ENCODE results near the gene MEGF8.

The MEGF8 gene, protein sequence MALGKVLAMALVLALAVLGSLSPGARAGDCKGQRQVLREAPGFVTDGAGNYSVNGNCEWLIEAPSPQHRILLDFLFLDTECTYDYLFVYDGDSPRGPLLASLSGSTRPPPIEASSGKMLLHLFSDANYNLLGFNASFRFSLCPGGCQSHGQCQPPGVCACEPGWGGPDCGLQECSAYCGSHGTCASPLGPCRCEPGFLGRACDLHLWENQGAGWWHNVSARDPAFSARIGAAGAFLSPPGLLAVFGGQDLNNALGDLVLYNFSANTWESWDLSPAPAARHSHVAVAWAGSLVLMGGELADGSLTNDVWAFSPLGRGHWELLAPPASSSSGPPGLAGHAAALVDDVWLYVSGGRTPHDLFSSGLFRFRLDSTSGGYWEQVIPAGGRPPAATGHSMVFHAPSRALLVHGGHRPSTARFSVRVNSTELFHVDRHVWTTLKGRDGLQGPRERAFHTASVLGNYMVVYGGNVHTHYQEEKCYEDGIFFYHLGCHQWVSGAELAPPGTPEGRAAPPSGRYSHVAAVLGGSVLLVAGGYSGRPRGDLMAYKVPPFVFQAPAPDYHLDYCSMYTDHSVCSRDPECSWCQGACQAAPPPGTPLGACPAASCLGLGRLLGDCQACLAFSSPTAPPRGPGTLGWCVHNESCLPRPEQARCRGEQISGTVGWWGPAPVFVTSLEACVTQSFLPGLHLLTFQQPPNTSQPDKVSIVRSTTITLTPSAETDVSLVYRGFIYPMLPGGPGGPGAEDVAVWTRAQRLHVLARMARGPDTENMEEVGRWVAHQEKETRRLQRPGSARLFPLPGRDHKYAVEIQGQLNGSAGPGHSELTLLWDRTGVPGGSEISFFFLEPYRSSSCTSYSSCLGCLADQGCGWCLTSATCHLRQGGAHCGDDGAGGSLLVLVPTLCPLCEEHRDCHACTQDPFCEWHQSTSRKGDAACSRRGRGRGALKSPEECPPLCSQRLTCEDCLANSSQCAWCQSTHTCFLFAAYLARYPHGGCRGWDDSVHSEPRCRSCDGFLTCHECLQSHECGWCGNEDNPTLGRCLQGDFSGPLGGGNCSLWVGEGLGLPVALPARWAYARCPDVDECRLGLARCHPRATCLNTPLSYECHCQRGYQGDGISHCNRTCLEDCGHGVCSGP (N-terminal part only)

DNA sequence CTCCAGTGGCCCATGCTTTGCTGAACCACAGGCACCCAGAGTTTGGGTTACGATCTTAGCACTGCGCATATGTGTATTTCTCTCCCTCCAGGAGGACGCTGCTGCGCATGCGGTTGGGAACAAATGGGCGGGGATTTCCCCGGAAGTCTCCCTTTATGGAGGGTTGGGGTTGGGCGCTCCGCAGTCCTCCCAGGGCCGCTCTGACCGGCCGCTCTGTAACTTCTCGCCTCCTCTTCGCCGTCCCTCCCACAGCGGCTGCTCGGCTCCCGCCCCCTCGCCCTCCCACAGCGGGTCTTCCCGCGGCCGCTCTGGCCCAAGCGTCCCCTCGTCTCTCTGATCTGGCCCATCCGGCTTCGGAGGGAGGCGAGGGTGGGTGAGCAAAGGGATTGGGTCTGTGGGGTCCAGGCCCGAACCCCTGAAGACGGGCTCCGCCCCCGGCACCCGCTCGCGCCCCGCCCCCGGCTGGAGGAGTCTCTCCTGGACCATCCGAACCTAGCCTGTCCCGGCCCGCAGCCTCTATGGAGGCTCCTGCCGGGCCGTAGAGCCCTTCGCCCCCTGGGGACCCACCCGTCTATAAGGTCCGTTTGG lies at the start of gene MEGF8:
Gene MEGF8, plus strand, starts transcription at position 328 of the 588 bp plus-strand sequence. CDS start 609 bp downstream, outside the sequence.
- peak; percentile 99 for DNase-seq

DNA sequence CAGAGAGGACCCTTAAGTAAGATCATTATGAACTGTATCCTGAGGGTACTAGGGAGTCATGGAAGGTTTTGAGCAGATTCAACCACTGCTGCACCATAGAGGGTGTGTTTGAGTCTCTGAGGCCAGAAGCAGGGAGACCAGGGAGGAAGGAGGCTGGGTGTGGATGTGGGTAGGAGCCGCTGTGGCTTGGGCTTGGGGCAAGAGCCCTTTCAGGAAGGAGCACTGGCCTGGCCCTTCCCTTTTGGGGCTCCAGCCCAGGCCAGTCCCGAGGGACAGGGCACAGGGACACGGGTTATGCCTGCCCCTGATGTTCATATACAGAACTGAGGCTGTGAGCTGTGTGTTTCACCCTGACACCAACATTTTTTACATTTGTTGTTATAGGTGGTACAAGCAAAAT lies 49.2 kb upstream of the MEGF8 start:
- no peak for DNase-seq

DNA sequence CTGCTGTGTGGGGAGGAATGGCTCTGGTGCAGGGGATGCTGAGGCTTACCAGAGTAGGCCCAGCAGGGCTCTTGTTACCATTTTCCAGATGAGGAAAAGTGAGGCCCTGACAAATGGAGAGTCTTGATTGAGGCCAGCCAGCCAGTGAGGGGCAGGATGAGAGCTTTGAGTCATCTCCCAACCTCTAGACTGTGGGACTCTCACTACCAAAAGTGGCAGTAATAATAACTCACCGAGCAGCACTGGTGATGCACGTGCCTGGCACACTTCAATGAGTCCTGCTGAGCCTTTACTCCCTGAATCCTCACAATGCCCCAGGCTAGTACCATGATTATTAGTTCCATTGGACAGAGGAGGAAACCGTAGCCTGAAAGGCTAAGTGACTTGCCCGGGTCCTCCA lies 48.6 kb upstream of the MEGF8 start:
- DNase-seq, result no peak

DNA sequence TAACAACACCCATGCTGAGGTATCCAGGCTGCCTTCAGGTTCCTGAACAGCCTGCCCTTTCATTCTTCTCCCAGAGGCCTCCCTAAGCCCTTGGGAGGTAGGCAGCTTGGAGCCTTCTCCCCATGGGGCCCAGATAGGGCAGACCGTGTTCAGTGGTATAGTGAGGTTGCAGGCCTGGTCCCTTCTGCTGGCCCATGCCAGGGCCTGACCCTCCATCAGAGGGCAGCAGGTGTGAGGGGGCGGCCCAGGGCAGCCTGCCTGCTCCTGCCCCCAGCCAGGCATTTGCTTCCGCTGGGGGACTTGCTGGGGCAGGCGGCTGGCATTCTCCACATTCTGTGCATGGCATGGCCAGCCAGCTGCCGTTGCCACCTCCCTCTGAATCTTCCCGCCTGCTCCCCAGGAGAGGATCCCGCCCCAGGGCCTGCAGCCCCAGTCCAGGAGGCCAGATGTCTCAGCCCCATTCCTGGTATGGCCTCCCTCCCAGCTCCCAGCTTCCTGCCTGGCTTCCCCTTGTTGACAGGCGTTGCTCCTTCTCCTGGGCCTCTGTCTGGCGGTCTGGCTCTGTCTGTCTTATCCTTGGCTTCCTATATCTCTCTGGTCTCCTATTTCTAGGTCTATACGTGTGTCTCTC lies 47.5 kb upstream of the MEGF8 start:
- no peak for DNase-seq

DNA sequence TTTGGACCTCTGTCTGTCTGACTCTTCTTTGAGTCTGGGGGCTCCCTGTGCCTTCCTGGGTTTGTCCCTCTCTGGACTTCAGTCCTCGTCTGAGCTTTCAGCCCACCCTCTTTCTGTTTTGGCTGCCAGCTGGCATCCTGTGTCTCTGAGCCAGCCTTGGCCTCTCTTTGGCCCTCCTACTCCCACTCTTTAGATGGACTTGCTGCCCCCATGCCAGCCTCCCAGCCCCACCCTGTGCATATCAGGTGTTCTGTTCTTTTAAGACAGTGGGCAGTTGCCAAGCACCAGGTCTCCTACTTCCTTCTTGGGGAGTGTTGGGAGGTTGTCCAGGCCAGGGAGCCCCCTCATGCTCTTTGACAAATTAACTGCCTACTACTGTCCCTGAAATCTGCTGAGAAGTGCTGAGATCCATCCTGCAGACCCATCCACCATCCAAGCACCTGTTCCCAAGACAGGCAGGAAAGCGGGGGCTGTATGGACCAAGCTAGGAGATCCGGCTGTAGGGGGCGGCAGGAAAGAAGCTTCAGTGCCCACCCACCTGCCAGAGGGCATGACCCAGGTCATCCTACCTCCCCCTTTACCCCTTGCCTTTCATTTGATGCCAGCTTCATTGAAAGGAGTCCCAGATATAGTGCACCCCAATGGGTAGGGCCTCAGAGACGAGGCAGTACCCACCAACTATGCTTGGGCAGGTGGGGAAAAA lies 46.8 kb upstream of the MEGF8 start:
- no peak for DNase-seq

DNA sequence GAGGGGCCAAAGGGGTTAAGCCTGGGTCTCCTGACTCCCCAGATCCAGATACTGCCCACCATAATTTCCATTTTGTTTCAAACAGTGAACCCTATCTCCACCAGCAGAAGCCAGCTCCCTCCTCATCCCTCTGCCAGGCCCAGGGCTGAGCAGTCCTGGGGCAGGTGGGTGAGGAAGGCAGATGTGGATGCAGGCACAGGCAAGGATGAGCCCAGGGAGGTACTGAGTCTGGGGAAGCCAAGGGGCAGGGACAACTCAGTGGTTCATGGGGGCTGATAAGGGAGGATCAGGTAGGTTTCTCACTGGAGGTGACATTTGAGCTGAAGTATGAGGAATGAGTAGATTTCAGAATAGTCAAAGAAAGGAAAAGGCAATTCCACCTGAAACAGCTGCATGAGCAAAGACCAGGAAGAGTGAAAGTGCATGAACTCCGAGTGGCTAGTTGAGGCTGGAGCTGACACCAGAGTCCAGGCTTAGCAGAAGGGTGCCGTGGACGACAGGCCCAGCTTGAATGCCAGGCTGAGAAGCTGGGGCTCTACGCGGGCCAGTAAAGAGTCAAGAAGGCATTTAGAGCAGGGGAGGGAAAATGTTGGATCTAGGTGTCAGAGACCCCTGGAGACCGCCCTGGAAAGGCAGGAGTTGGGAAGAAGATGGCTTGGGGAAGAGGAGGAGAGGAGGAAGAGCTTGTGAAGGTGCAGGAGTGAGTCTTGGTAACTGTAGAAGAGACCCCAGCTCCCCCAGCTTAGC lies 46.1 kb upstream of the MEGF8 start:
- DNase-seq, result no peak

DNA sequence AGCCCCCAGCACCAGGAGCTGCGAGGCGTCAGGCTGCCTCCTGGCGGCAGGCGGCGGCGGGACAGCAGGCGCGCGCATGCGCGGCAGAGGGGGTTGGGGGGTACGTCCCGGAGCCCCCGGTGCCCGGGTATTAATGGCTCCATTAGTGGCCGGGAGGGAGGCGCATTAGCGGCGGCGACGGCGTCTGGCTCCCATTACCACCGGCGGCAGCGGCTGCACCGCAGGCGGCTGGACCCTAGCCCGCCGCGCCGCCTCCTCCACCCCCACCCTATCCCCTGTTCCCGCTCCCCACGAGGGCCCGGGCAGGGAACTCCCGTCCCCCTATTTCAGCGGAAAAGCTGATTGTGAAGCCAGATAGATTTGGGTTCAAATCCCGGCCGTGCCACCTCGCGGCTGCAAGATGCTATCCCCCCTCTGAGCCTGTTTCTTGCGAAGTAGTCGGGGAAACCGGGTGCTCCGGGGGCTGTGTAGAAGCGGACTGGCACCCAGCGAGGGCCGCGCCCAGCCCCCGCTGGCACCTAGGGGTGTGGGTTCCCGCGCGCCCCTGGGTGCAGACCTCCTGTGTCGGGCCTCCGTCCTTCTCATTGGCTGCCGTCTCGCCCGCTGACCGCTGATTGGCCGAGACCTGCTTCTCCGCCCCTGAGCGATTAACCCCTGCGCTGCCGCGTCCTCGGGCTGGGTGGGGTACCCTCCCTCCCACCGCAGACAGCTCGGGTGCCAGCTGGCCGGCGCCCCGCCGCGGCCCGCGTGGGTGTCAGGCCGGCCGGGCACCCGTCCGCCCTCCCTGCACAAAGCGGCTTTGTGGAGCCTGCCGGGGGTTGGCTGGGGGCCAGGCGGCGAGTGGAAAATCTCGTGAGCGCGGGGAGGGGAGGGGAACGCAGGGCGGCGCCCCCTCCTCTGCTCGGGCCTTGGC lies 45.3 kb upstream of the MEGF8 start:
- DNase-seq, result peak; percentile 88

DNA sequence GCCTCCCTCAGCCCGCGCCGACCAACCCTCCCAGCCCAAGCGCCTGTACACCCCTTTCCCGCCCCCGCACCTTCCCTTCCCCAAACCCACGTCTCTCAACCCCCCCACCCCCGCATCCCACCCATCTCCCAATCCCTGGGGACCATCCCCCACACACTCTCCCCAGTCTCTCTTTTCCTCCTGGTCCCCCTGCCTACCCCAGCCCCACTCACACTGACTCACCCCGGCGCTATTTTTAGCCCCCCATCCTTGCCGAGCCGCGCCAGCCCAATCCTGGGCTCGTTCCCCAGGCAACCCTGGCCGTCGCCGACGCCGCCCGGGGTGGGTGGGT lies 44.7 kb upstream of the MEGF8 start:
- no peak for DNase-seq

DNA sequence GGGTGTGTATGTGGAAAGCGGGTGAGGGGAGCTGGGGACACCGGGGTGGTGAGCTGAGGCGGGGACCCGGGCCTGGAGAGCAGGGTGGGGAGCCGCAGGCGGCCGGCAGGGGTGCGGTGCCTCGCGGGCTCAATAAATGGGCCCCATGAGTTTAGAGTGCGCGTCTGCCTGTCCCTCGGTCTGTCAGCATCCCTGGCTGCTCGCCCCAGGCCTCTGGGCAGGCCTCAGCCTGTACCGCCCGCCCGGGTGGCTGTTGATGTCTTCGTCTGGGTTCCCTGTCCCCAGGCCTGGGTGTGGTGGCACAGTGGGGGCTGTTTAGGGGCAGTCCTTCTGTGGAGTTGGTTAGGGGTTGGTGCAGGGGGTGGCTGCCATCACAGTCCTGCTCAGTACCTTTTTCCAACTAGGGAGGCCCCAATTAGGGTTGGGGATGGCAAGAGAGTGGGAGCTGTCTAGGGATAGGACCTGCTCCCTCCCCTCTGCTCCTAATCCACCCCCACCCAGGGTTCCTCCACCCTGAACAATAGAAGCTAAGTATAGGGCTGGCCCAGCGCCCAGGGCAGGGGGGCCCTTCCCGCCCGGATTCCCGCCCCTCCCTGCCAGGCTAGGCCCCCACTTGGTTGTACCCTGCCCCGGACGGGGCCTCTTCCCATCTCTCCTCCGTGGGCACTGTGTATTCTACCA lies 44.1 kb upstream of the MEGF8 start:
- no peak for DNase-seq

DNA sequence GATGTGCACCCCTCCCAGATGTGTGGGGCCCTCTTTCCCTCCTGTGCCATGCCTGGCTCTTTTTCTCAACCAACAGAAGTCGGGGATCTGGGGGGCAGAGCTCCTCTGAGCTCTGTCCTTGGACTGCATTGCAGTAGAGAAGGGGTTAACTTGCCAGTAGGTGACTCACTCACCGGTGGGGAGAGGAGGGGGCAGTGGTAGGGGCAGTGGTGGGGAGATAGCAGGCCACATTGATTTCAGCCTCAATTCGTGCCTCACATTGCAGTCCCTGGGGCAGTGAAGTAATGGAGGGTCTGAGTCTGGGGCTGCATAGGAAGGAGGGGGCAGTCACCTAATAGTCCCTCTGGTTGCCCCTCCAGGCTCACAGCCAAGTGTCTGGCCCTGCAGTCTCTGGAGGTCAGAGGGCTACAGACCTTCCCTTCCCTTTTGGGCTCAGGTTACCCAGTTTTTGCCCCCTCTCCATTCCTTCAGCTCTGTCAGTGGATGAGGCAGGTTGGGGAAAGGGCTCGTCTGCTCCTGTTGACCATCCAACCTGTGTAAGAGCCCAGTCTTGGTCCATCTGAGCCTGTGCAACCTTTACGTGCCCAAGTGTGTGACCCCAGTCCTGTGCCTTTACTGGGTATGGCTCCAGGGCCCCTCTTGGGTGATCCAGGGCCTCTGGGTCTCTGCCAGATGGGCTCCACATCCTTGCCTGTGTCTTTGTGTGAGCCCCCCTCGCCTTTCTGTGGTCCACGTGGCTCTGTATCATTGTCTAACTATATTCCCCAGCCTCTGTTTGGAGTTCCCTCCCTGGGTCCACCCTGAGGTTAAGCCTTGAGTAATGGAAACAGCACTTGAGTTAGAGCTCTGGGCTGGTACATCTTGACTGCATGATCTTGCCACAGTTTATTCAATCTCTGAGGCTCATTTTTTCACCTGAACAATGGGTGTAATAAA lies 43.3 kb upstream of the MEGF8 start:
- DNase-seq, result no peak

DNA sequence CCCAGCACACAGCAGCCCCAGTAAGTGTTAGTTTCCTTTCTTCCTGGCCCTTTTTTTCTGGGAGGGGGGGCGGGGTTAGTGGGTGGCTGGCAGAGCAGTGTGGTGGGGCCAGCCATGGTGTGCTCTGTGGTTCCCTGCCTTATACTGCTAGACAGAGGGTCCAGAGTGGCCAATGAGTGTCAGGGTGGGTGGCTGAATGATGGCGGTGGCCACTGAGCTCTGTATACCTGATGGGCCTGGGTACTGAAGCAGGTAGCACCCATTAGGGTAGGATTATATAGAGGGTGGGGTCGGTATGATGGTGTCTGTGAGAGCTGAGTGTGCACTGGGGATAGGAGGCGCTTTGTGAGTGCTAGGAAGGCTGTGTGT lies 42.6 kb upstream of the MEGF8 start:
- no peak for DNase-seq

DNA sequence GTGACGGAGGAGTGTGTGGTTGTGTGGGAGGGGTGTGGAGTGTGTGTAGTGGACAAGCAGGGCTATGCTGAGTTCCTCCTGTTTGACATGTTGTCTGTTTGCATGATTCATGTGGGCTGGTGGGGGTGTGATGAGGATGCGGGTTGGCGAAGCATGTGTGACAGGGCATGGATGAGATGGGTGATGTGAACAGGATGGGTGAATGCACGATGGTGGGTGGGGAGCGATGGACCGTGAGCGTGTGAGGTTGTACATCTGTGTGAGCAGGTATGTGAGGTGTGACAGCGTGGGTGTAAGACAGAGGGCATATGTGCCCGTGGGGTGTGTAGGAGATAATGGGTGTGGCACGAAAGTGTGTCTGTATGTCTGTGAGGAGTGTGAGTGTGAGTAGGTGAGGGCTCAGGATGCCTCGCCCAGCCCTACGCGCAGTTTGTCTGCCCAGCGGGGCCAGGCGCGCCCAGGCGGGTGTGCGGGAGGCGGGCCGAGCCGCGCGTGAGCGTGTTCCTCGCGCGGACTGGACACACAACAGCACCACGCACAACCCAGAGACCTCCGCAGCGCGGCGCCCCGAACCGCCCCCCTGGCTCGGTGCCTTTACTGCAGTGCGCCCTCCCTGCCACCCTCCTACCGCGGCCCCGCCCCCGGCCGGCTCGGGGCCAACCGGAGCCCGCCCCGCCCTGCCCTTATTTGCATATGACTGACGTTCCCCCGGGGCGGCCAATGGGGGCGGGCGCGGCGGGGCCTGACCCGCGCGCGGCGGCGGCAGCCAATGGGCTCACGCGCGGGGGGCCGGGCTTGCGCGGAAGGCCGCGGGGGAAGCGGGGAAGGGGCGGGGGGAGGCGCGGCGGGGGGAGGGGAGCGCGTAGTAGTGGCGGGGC lies 42.0 kb upstream of the MEGF8 start:
- DNase-seq, result peak; percentile 97

DNA sequence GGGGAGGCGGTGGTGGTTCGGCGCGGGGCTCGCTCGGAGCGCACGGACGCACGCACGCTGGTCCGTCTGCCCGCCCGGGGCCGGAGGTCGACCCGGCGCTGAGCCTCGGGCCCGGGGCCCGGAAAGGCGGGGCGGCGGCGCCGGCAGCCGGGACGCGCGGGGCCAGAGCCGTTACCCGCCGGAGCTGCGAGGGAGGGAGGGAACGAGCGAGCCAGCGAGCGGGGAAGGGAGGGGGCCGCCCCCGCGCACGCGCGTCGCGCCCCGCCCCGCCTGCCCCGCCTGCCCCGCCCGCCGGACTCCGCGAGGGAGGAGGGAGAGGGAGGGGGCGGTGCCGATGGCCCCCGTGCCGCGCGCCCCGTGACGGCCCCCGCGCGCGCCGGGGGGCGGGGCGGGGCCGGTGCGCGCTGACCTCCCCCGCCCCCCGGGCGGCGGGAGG lies 41.4 kb upstream of the MEGF8 start:
- peak; percentile 81 for DNase-seq

DNA sequence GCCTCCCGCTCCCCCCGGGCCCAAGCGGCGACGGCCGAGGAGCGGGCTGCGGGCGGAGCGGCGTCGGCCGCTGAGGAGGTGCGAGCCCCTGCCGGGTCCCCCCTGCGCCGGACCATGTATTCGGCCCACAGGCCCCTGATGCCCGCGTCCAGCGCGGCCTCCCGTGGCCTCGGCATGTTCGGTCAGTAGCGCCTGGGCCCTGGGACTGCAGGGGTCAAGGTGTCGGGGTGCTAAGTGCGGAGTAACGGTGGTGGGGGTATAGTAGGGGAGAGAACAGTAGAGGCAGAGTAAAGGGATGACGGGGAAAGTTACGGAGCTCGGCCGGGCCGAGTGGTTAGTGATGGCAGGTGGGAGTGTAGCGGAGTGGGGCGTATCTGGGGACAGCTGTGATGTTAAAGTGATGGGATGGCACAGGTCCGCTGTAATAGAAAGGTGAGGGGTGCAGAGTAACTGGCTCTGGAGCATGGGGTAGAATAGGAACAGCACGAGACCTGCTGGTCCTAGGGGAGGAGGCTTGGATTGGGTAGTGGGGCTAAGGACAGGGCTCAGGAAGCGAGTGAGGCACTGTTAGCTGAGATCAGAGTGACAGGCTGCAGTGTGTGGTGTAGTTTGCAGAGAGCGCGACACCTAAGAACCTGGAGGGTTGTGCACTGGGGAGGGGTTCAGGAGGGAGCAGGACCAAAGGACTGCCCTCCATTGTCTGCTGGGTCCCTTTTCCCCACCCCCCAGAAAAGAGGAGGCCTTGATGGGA lies 40.7 kb upstream of the MEGF8 start:
- no peak for DNase-seq

DNA sequence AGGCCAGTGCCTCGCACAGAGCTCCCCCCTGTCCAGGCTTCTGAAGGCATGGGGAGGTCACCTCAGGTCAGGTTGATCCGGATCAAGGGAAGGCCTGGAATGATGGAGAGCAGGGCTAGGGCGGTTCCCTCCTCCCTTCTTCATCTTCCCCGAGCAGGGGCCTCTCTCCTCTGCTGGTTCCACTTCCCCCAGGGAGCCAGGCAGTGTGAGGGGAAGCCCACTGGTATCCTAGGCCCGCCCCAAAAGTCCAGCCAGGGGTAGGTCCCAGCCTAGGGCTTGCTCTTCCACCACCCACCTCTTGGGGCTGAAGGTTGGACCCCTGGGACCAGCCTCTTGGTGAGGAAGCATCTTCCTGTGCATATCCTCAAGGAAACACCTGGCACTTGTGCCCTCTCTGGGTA lies 39.9 kb upstream of the MEGF8 start:
- no peak for DNase-seq

DNA sequence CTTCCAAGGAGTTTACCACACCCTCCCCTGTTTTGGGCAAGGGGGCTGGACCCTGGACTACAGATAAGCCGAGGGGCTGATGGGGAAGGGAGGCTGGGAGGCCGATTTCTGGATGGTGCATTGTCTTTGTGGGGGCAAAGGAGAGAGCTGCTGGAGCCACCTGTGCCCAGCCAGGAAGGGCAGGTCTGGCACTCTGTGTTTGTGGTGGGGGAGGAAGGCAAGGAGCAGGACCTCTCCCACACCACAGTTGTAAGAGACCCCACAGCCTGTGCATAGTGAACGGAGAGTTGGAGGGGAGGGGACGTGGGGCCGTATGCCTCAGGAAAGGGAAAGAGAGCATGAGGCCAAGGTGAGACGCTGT lies 39.5 kb upstream of the MEGF8 start:
- DNase-seq, result no peak

Measured in activated naive CD4-positive, alpha-beta T cell treated with anti-CD3 and anti-CD28 coated beads, Interleukin-2, amount 50 U/mL, for 16 hours (primary cell).